Measurements from ENCODE around the gene TNFRSF18.

The TNFRSF18 gene

DNA sequence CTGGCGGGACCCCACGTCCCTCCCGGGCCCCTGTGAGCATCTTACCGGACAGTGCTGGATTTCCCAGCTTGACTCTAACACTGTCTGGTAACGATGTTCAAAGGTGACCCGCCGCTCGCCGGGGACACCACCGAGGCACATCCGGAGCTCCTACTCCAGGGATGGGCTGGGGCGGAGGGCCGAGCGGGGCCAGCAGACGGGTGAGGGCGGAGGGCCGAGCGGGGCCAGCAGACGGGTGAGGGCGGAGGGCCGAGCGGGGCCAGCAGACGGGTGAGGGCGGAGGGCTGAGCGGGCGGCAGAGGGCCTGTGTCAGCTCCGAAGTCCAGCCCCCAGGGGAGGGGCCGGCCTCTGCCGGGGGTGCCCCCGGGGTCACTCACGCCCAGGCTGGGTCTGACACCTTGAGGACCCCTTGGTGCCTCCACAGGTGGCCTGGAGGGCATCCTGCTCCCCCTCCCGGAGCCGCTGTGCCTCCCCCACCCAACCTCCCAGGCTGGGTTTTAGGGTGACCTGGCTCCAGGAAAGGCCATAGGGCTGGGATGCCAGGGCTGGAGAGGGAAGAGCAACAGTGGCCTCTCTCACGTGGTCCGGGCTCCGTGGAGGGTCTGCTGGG lies 38.4 kb downstream of the TNFRSF18 start:
- in situ Hi-C loops (cut with HindIII; ENCODE audit: low sequenced_read_pairs), result no loop called here

DNA sequence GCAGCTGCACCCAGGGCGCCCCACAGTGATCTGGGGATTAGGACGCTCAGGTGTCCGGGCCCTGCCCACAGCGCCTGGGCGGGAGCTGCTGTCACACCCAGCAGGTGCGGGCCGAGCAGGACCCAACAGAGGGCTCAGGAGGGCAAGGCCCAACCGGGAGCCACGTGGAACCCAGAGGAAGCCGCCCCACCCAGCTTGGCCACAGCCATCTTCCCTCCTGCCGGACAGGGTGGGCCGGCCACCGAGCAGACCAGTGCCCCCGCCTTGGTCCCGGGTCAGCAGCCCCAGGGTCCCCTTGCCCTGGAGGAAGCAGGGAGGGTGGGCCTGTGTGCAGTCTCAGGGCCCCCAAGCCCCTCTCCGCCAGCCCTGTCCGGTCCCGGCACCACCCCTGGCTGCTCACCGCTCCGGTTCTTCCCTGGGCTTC lies 39.0 kb downstream of the TNFRSF18 start:
- in situ Hi-C loops (cut with HindIII; ENCODE audit: low sequenced_read_pairs), result no loop called here

DNA sequence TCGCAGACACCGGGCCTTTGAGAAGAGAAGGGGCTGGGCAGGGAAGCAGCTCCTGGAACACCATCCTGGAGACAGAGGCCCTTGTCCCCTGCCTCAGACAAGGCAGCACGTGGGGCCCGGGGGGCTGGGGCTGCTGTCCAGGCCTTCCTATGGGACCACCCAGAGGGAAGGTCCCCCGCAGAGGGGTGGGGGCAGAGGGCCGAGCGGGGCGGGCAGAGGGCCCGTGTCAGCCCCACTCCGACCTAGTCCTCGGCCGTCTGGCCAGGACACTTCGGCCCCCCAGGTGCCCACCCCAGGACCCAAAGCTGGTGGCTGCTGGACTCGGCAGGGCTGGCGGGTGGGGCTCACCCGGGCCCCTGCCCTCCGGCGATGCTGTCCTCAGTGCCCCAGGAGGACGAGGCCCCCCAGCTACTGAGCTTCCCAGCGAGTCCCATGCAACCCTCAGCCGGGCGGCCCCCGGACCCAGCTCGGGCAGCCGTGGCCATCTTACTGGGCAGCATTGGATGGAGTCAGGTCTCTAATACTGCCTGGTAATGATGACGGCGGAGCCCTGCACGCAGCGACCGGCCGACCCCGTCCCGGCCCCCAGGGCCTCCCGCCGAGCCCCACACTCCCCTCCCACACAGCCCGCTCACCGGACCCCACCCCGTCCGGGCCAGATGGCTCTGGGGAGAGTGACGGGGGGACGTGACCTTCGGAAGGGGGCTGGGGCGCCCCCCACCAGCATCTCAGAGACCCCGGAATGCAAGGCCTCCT lies 39.6 kb downstream of the TNFRSF18 start:
- in situ Hi-C loops (cut with HindIII; ENCODE audit: low sequenced_read_pairs), result no loop called here

DNA sequence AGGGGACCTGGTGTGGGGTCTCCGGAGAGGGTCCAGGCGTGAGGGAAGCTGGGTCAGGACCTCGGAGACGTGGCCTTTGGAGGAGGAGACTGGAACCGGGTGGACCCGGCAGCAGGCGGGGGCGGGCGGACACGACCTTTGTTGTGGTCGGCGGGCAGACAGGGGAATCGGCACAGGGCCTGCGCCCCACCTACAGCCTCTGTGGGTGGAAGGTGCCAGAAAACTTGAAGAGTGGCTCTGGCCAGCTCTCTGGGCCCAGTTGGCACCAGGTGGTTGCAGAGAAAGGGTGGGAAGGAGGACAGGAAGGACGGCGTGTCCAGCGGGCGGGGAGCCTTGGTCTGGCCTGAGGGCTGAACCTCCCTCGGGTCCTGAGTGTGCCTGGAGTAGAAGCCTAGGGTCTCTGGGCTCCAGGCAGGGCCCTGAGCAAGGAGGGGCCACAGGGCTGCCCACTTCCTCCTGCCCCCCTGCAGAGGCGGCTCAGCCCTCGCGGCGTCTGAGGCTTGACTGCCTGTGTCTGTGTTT lies 40.4 kb downstream of the TNFRSF18 start:
- in situ Hi-C loops (cut with HindIII; ENCODE audit: low sequenced_read_pairs), result no loop called here

DNA sequence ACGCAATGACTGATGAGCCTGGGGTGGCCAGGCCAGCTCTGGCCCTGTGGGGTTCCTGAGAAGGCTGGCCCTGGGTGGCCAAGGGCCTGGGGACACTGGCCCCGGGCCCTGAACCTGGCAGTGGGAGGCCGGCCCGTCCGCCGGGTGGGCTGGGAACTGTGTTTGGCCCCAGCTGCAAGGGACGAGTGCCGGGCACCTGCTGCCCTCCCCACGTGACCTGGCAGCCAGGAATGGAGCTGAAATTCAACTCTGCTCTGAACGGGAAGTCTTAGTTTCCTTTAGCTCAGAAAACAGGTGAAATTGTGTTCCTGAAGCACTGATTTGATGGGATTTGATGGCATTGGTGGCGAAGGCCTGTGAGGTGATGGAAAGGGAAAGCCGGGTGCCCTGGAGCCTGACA lies 40.9 kb downstream of the TNFRSF18 start:
- in situ Hi-C loops (cut with HindIII; ENCODE audit: low sequenced_read_pairs), result no loop called here

DNA sequence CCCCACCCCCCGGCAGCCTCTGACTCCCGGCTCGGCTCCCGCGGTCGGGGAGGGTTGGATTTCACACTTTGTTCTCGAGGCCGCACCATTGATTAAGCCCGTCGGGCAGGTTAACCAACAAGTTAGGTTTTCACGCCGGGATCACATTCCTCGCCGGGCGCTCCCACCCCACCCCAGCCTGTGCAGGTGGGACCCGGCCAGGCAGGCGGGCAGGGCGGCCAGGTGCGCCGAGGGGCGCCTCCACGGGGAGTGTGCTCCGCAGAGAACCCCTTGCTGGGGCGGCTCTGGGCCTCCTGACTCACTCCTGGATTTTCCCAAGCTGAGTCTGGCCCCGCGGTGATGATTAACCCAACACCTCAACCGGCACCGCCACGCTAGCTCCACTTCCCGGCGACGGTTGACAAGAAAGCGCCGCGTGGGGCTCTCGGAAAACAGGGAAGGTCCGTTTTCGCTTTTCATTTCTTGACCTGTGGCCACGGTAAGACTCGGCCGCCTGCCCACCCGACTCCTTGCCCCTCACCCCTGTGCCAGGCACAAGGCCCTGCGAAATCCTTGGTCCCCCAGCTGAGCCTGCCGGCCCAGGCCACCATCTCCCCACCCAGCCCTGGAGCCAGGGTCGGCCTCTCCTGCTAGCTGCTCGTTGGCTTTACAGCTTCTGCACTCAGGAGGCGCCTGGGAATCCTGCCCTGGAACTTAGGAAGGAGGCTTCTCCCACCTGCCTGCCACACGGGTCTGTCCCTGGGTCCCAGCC lies 41.5 kb downstream of the TNFRSF18 start:
- in situ Hi-C loops (cut with HindIII; ENCODE audit: low sequenced_read_pairs), result no loop called here

DNA sequence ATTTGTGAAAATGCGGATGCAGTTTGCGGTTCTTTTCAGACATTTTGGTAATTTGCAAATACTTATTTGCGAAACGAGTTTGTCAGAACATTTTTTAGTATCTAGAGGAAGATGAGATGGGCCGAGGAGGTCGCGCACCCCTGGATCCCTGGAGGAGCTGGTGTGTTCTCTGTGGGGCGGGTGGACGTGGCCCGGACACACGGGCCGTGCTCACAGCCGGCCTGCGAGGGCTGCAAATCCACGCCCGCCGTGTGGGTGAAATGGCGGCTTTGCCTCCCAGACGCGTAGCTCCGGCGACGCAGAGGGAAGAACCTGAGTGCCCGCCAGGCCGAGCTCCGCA lies 42.1 kb downstream of the TNFRSF18 start:
- in situ Hi-C loops (cut with HindIII; ENCODE audit: low sequenced_read_pairs), result no loop called here

DNA sequence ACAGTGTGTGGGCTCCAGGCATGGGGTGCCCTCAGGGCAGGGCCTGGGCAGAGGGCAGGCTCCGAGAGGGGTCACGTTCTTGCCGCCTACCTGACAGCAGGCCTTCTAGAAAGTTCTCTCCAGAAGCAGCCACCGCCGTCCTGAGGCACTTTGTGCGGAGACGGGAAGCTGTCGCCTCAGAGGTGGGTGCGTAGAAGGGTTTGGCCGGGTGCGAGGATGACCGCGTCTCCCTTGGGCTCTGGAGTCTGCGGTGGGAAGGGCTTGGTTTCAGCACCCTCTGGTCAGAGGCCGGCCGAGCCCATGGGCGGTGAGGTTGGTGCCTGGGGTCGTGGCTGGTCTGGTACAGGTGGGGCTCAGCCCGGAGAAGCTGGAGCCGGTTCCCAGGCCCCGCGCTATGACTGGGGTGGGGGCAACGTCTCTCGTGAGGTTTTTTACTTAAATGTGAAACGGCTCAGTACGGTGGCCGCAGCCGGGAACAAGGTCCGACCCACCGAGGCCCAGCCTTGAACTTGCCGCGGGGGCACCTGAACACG lies 42.8 kb downstream of the TNFRSF18 start:
- in situ Hi-C loops (cut with HindIII; ENCODE audit: low sequenced_read_pairs), result no loop called here

DNA sequence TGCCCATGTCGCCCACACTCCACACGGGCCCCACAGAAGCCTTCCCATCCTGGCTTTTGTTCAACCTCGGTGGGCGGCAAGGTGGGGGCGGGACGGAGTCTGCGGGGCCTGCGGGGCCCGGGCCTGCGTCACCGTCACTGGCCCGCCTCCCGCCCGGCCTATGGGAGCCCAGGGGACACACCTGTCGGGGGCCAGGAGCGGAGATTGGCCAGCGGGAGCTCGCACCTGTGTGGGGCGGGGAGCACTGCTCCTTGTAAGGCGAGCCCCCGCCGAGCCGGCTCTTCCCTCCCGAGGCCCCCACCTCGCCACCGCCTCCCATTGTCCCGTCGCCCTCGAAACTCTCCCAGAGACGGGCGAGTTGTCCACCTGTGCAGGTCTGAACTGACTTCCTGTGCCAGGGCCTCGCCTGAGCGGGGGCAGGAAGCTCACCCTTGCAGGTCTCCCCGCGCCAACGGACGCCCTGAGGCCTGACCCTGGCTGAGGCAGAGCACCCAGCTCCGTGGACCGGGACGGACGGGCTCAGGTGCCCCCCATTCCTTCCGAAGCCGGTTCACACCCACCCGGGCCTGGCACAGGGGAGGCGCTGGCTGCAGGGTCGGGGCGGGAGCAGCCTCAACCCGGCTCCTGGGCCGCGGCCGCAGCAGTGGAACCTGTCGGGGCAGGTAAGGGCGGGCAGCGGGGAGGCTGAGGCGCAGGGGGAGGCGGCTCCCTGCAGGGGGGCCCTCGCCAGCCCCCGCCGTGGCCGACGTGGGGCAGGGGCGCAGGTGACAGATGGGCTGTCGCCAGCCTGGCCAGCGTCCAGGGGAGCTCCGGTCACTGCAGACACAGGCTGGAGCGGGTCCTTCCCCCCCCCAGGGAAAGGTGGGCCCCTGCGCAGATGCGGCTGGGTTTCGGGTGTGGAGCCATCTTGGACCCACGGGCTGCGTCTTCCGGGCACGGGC lies 43.5 kb downstream of the TNFRSF18 start:
- in situ Hi-C loops (cut with HindIII; ENCODE audit: low sequenced_read_pairs), result no loop called here

DNA sequence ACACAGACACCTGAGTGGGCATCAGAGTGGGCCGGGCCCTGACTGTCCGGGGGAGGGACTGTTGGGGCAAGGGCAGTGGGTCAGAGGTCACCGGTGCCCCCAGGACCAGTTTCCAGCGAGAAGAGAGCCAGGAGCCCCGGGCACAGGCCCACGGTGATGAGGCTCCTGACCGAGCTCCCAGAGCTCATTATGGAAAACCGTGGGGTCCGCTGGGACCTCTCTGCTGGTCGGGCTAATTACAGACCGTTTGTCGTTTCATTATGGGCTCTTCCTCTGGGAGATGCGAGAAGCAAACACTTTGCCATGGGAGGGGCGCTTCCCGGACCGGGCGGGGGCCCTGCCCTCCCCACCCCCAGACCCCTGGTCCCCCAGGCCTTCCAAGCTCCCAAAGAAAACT lies 44.7 kb downstream of the TNFRSF18 start:
- in situ Hi-C loops (cut with HindIII; ENCODE audit: low sequenced_read_pairs), result no loop called here

DNA sequence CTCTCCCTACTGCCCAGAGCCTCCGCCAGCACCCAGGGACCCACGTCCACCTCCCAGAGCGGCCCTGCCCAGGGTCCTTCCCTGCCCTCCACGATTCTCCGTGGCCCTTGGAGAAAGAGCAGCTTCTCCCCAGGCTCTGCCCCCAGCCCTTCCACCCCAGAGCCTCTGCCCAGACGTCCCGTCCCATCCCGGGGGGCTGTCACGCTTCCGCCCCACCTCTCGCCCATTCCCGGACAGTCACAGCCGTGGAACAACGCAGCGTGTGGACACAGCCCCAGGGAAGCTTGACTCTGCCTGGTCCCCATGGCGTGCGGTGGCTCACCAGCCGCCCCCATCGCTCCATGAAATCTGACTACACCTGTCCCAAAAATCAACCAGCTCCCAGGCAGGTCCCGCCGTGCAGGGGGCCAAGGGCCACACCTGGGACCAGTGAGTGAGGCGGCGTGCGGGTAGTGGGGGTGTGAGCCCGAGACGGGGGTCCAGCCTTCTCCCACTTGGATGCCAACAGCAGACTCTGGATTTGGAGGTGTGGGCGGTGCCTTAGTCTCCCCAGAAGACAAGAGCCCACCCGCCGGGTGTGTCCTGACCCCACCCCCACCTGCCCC lies 45.2 kb downstream of the TNFRSF18 start:
- in situ Hi-C loops (cut with HindIII; ENCODE audit: low sequenced_read_pairs), result no loop called here

DNA sequence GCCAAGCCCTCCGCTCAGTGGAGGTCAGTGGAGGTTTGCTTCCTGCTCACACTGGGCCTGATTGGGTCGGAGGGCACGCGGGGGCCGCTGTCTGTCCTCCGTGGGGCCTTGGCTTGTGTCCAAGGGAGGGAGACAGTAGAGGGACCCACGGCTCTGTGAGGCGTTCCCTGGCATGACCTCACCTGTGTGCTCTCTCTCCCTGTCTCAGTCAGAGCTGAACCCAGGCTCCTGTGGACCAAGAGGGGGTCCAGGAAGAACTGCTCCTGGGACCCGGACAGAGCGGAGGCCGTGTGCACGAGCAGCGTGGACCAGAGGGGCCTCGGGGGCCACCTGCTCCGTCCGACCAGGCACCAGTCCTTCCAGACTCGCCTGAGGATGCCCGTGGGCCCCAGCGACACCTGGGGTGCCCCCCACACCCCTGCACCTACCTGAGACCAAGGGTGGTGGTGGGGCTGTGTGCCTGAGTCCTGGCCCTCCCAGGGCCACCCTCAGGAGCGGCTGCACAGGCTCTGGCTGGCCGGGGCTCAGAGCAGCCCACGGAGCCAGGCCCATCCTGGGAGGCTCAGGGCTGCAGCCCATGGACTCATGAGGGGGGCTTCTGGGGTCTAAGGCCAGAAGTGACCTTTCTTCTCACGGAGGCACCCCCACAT lies 46.0 kb downstream of the TNFRSF18 start:
- in situ Hi-C loops (cut with HindIII; ENCODE audit: low sequenced_read_pairs), result no loop called here

DNA sequence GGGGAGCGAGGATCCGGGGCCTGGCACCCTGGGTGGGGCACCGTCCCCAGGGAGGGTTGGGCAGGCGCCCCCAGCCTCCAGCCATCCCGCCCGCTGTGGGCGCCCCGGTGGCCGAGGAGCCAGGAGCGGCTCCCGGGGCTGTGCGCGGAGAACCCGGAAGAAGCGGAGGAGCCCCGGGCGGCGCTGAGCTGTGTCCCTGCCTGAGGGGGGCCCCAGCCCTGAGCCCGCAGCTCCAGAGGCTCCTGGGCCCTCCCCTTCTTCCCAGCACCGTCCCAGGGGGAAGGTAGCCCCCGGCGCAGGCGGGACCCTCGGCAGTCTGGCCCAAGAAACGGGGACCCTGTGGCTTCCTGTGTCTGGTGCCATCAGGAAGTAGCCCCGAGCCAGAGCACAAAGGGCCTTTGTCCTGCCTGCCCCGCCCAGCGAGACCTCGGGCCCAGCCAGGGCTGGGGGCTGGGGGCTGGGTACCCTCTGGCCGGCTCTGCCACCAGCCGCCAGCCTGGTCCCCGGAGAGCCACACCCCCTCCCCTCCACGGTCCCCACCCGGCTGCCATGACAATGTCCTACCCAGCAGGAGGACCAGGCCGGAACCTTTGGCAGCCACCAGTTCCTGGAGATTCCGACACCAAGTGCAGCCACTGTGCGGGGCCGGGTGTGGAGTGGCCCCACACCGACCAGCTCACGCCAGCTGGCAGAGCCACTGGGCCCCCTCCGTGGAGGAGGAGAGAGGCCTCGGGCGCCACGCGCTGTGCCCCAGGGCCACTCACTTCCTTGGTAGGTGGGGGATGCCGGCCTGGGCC lies 48.3 kb downstream of the TNFRSF18 start:
- in situ Hi-C loops (cut with HindIII; ENCODE audit: low sequenced_read_pairs), result no loop called here

DNA sequence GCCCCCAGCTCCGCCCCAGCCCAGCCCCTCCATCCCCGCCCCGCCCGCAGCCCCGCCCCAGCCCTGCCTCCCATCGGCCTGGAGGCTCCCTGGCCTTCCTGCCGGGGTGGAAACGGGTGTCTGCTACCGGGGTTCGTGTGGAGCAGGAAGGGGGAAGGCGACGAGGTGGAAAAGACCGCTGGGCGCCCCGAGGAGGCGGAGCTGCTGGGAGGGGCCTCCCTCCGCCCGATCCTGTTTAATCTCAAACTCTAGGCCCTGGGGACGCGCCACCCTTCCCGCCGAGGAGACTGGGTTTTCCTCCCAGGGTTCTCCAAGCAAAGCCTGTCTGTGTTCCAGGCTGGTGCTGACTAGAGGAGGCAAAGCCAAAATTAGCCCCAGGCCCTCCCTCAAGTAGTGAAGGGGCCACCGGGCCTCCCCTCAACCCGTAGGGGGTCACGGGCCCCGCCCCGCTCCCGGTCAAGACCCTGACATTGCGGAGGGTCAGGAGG lies 48.9 kb downstream of the TNFRSF18 start:
- in situ Hi-C loops (cut with HindIII; ENCODE audit: low sequenced_read_pairs), result no loop called here

DNA sequence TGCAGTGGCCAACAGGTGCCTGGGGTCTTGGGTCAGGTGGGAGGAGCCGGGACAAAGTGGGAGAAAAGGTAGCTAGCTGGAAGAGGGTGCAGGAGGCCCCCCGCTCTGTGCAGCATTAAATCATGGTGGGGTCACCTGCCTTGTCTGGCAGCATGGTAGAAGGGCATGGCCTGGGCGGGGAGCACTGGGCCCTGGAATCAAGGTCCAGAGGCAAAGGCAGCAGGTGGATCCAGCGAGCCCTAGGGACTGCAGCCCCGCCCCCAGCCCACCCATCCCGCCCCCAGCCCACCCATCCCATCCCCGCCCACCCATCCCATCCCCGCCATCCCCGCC lies 49.4 kb downstream of the TNFRSF18 start:
- in situ Hi-C loops (cut with HindIII; ENCODE audit: low sequenced_read_pairs), result no loop called here

DNA sequence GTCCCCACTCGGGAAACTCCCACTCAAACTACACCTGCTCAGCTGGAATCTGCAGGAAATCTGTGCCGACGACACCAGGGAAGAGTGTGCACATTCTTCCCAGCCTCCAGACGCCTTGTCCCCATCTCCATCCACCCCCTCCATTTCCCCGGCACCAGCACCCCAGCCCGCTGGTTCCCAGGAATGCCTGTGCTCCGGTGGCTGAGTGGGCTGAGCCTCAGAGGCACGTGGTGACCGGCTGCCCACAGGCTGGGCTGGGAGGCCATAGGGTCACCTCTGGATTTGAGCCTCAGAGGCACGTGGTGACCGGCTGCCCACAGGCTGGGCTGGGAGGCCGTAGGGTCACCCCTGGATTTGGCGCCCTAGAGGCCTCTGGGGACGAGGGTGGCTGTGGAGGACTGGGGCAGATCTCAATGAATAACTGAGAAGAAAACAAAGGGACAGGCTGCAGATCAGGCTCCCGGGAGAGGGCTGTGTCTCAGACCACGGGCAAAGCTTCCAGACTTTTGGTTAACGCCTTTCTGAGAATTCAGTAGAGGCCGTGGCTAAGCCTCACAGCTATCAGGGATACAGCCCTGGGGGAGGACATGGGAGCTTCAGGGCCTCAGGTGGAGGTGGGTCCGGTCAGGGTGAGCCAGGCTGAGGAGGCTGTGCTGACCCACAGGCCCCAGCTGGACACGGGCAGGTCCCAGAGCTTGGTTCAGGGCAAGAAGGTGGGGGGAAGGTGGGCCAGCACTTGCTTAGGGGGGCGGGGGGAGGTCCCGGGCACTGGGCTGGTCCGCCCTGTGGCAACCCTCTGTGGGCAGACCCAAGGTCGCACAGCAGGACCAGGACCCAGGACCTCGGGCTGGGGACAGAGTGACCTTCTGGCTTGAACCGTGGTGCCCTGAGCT lies 50.0 kb downstream of the TNFRSF18 start:
- in situ Hi-C loops (cut with HindIII; ENCODE audit: low sequenced_read_pairs), result no loop called here

DNA sequence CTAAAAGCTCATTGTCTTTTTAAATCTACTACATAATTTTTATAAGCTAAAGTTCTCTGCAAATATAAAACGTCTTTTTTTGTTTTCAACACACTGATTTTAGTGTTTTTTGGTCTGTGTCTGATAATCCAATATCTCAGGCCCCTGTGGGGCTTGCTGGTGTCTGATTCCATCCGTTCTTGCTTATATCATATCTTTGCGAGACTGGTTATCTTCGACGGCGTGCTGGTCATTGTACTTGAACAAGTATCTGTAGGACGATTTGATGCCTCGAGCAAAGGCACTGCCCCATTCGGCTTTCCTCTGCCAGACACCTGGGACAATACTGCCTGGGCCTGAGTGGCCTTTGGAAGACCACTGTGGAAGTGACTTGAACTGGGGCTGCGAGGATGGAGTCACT lies 51.1 kb downstream of the TNFRSF18 start:
- in situ Hi-C loops (cut with HindIII; ENCODE audit: low sequenced_read_pairs), result no loop called here

DNA sequence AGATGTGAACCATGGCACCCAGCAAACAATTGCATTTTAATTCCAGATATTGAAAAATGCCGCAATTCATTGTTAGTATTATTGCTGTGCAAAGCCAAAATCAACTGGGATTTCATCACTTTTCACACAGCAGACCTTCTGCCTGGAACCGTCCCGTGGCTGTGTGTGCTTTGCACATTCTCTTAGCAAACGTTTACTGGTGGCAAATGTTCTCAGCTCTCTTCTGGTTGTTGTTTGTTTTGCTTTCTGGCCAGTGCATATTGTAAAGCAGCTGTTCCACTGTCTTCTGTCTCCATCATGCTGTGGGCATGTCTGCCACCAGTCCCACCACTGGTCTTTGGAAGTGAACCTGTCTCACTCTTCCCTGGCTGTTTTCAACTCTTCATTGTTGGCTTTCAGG lies 52.5 kb downstream of the TNFRSF18 start:
- in situ Hi-C loops (cut with HindIII; ENCODE audit: low sequenced_read_pairs), result no loop called here
